HEK293 (cell line): Measurements from ENCODE around the gene HOXA10.

ENCODE experiments used
- MYNN ChIP-seq: fragments of 450-650 bp; formaldehyde crosslinking; IDR thresholded peaks from 2 replicates; pipeline ENCODE4 v1.5.1; 2016; ENCODE audit warnings: missing biosample characterization, missing genetic modification characterization, borderline replicate concordance
- OSR2 ChIP-seq: fragments of 450-650 bp; formaldehyde crosslinking; IDR thresholded peaks from 2 replicates; pipeline ENCODE4 v1.5.1; 2016; ENCODE audit warnings: missing biosample characterization, missing genetic modification characterization
- OVOL3 ChIP-seq: fragments of 450-650 bp; formaldehyde crosslinking; IDR thresholded peaks from 2 replicates; pipeline ENCODE4 v1.5.1; 2016; ENCODE audit warnings: missing biosample characterization, missing genetic modification characterization
- SP2 ChIP-seq: fragments of 450-650 bp; formaldehyde crosslinking; IDR thresholded peaks from 2 replicates; pipeline ENCODE4 v1.5.1; 2016; ENCODE audit warnings: missing biosample characterization, missing genetic modification characterization
- ZBTB11 ChIP-seq: fragments of 450-650 bp; formaldehyde crosslinking; conservative IDR thresholded peaks from 2 replicates; pipeline ENCODE4 v1.5.1; 2016; ENCODE audit warnings: low read depth, missing biosample characterization, missing genetic modification characterization
- ZBTB17 ChIP-seq: fragments of 450-650 bp; formaldehyde crosslinking; IDR thresholded peaks from 2 replicates; pipeline ENCODE4 v1.5.1; 2016; ENCODE audit warnings: missing biosample characterization, missing genetic modification characterization
- ZFP41 ChIP-seq: fragments of 450-650 bp; formaldehyde crosslinking; IDR thresholded peaks from 2 replicates; pipeline ENCODE4 v1.5.1; 2016; ENCODE audit warnings: missing biosample characterization, missing genetic modification characterization, borderline replicate concordance
- ZFP69B ChIP-seq: fragments of 450-650 bp; formaldehyde crosslinking; IDR thresholded peaks from 2 replicates; pipeline ENCODE4 v1.5.1; 2016; ENCODE audit warnings: missing biosample characterization, missing genetic modification characterization
- ZNF112 ChIP-seq: fragments of 450-650 bp; formaldehyde crosslinking; IDR thresholded peaks from 2 replicates; pipeline ENCODE4 v1.5.0; 2017; ENCODE audit warnings: missing biosample characterization, missing genetic modification characterization
- ZNF132 ChIP-seq: fragments of 450-650 bp; formaldehyde crosslinking; IDR thresholded peaks from 2 replicates; pipeline ENCODE4 v1.5.1; 2017; ENCODE audit warnings: missing biosample characterization, missing genetic modification characterization, borderline replicate concordance
- ZNF133 ChIP-seq: fragments of 450-650 bp; formaldehyde crosslinking; IDR thresholded peaks from 2 replicates; pipeline ENCODE4 v1.5.1; 2016; ENCODE audit warnings: missing biosample characterization, missing genetic modification characterization
- ZNF140 ChIP-seq: fragments of 450-650 bp; formaldehyde crosslinking; IDR thresholded peaks from 2 replicates; pipeline ENCODE4 v1.5.1; 2016; ENCODE audit warnings: missing biosample characterization, missing genetic modification characterization
- ZNF184 ChIP-seq: fragments of 450-650 bp; IDR thresholded peaks from 2 replicates; pipeline ENCODE4 v1.5.1; 2018; ENCODE audit warnings: missing biosample characterization, mild to moderate bottlenecking, missing genetic modification characterization
- ZNF202 ChIP-seq: fragments of 450-650 bp; formaldehyde crosslinking; IDR thresholded peaks from 2 replicates; pipeline ENCODE4 v1.5.1; 2016; ENCODE audit warnings: missing biosample characterization, missing genetic modification characterization, borderline replicate concordance
- ZNF416 ChIP-seq: fragments of 450-650 bp; formaldehyde crosslinking; IDR thresholded peaks from 2 replicates; pipeline ENCODE4 v1.5.1; 2016; ENCODE audit warnings: missing biosample characterization, missing genetic modification characterization
- ZNF521 ChIP-seq: fragments of 450-650 bp; formaldehyde crosslinking; IDR thresholded peaks from 2 replicates; pipeline ENCODE4 v1.5.1; 2017; ENCODE audit warnings: missing biosample characterization, mild to moderate bottlenecking, missing genetic modification characterization
- ZNF529 ChIP-seq: fragments of 450-650 bp; formaldehyde crosslinking; IDR thresholded peaks from 2 replicates; pipeline ENCODE4 v1.5.1; 2017; ENCODE audit warnings: missing genetic modification characterization, missing biosample characterization; ENCODE audit not compliant: insufficient replicate concordance
- ZNF585B ChIP-seq: fragments of 450-650 bp; formaldehyde crosslinking; IDR thresholded peaks from 2 replicates; pipeline ENCODE4 v1.5.1; 2016; ENCODE audit warnings: missing biosample characterization, missing genetic modification characterization
- ZNF623 ChIP-seq: fragments of 450-650 bp; formaldehyde crosslinking; IDR thresholded peaks from 2 replicates; pipeline ENCODE4 v1.5.1; 2016; ENCODE audit warnings: missing biosample characterization, missing genetic modification characterization
- ZNF768 ChIP-seq: fragments of 450-650 bp; formaldehyde crosslinking; IDR thresholded peaks from 2 replicates; pipeline ENCODE4 v1.5.1; 2018; ENCODE audit warnings: missing biosample characterization, mild to moderate bottlenecking, missing genetic modification characterization
- ZNF777 ChIP-seq: fragments of 450-650 bp; formaldehyde crosslinking; IDR thresholded peaks from 2 replicates; pipeline ENCODE4 v1.5.1; 2017; ENCODE audit warnings: missing biosample characterization, missing genetic modification characterization, borderline replicate concordance
- ZNF785 ChIP-seq: fragments of 450-650 bp; formaldehyde crosslinking; IDR thresholded peaks from 2 replicates; pipeline ENCODE4 v1.5.1; 2016; ENCODE audit warnings: missing biosample characterization, missing genetic modification characterization
- ZSCAN30 ChIP-seq: fragments of 450-650 bp; IDR thresholded peaks from 2 replicates; pipeline ENCODE4 v1.5.1; 2018; ENCODE audit warnings: missing biosample characterization, mild to moderate bottlenecking, missing genetic modification characterization, moderate library complexity
- TF ChIP-seq, protein P1 (sequence below): fragments of 450-650 bp; formaldehyde crosslinking; IDR thresholded peaks from 2 replicates; pipeline ENCODE4 v1.5.1; 2016; ENCODE audit warnings: missing biosample characterization, missing genetic modification characterization
- TF ChIP-seq, protein P2 (sequence below): fragments of 450-650 bp; formaldehyde crosslinking; IDR thresholded peaks from 2 replicates; pipeline ENCODE4 v1.5.1; 2017; ENCODE audit warnings: missing biosample characterization, missing genetic modification characterization
- TF ChIP-seq, protein P3 (sequence below): fragments of 450-650 bp; formaldehyde crosslinking; IDR thresholded peaks from 2 replicates; pipeline ENCODE4 v1.5.1; 2016; ENCODE audit warnings: missing biosample characterization, missing genetic modification characterization
- TF ChIP-seq, protein P4 (sequence below): fragments of 450-650 bp; formaldehyde crosslinking; IDR thresholded peaks from 2 replicates; pipeline ENCODE4 v1.5.1; 2017; ENCODE audit warnings: missing biosample characterization, missing genetic modification characterization
- TF ChIP-seq, protein P5 (sequence below): fragments of 450-650 bp; formaldehyde crosslinking; IDR thresholded peaks from 2 replicates; pipeline ENCODE4 v1.5.1; 2016; ENCODE audit warnings: missing biosample characterization, missing genetic modification characterization

Gene HOXA10

GRCh38 chr7:27145914-27146412, 28.2 kb downstream of the HOXA10 start (continued):
- TF ChIP-seq ZBTB11 (tag by site-specific recombination) (no peak), ZSCAN30 (tag by site-specific recombination) (no peak), ZNF184 (tag by site-specific recombination) (no peak), SP2 (tag by site-specific recombination) (peak; percentile 39), OSR2 (tag by site-specific recombination) (peak; percentile 22; the same call in 1 of the 2 replicates), ZNF202 (no peak), ZNF623 (no peak), ZBTB17 (tag by site-specific recombination) (peak; percentile 0; the same call in 1 of the 2 replicates), ZNF768 (tag by site-specific recombination) (no peak), ZNF529 (no peak), ZNF132 (tag by site-specific recombination) (no peak), ZFP69B (tag by site-specific recombination) (peak; percentile 32; the same call in 1 of the 2 replicates), ZNF416 (tag by site-specific recombination) (no peak), ZNF585B (tag by site-specific recombination) (no peak), MYNN (no peak), ZNF112 (tag by site-specific recombination) (no peak), ZNF785 (no peak), ZFP41 (tag by site-specific recombination) (no peak), ZNF133 (tag by site-specific recombination) (no peak), ZNF140 (tag by site-specific recombination) (no peak), OVOL3 (tag by site-specific recombination) (no peak), ZNF777 (tag by site-specific recombination) (no peak), ZNF521 (tag by site-specific recombination) (no peak)
- TF ChIP-seq, protein P1, sequence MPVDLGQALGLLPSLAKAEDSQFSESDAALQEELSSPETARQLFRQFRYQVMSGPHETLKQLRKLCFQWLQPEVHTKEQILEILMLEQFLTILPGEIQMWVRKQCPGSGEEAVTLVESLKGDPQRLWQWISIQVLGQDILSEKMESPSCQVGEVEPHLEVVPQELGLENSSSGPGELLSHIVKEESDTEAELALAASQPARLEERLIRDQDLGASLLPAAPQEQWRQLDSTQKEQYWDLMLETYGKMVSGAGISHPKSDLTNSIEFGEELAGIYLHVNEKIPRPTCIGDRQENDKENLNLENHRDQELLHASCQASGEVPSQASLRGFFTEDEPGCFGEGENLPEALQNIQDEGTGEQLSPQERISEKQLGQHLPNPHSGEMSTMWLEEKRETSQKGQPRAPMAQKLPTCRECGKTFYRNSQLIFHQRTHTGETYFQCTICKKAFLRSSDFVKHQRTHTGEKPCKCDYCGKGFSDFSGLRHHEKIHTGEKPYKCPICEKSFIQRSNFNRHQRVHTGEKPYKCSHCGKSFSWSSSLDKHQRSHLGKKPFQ (tag by site-specific recombination), result 0 out of 2 replicates have a peak, but pooled peaks have one; percentile 27
- TF ChIP-seq, protein P2, sequence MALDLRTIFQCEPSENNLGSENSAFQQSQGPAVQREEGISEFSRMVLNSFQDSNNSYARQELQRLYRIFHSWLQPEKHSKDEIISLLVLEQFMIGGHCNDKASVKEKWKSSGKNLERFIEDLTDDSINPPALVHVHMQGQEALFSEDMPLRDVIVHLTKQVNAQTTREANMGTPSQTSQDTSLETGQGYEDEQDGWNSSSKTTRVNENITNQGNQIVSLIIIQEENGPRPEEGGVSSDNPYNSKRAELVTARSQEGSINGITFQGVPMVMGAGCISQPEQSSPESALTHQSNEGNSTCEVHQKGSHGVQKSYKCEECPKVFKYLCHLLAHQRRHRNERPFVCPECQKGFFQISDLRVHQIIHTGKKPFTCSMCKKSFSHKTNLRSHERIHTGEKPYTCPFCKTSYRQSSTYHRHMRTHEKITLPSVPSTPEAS, result peak; percentile 89
- TF ChIP-seq, protein P3, sequence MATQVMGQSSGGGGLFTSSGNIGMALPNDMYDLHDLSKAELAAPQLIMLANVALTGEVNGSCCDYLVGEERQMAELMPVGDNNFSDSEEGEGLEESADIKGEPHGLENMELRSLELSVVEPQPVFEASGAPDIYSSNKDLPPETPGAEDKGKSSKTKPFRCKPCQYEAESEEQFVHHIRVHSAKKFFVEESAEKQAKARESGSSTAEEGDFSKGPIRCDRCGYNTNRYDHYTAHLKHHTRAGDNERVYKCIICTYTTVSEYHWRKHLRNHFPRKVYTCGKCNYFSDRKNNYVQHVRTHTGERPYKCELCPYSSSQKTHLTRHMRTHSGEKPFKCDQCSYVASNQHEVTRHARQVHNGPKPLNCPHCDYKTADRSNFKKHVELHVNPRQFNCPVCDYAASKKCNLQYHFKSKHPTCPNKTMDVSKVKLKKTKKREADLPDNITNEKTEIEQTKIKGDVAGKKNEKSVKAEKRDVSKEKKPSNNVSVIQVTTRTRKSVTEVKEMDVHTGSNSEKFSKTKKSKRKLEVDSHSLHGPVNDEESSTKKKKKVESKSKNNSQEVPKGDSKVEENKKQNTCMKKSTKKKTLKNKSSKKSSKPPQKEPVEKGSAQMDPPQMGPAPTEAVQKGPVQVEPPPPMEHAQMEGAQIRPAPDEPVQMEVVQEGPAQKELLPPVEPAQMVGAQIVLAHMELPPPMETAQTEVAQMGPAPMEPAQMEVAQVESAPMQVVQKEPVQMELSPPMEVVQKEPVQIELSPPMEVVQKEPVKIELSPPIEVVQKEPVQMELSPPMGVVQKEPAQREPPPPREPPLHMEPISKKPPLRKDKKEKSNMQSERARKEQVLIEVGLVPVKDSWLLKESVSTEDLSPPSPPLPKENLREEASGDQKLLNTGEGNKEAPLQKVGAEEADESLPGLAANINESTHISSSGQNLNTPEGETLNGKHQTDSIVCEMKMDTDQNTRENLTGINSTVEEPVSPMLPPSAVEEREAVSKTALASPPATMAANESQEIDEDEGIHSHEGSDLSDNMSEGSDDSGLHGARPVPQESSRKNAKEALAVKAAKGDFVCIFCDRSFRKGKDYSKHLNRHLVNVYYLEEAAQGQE, result no peak
- TF ChIP-seq, protein P4, sequence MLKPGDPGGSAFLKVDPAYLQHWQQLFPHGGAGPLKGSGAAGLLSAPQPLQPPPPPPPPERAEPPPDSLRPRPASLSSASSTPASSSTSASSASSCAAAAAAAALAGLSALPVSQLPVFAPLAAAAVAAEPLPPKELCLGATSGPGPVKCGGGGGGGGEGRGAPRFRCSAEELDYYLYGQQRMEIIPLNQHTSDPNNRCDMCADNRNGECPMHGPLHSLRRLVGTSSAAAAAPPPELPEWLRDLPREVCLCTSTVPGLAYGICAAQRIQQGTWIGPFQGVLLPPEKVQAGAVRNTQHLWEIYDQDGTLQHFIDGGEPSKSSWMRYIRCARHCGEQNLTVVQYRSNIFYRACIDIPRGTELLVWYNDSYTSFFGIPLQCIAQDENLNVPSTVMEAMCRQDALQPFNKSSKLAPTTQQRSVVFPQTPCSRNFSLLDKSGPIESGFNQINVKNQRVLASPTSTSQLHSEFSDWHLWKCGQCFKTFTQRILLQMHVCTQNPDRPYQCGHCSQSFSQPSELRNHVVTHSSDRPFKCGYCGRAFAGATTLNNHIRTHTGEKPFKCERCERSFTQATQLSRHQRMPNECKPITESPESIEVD (tag by site-specific recombination), result 0 out of 2 replicates have a peak, but pooled peaks have one; percentile 12
- TF ChIP-seq, protein P5, sequence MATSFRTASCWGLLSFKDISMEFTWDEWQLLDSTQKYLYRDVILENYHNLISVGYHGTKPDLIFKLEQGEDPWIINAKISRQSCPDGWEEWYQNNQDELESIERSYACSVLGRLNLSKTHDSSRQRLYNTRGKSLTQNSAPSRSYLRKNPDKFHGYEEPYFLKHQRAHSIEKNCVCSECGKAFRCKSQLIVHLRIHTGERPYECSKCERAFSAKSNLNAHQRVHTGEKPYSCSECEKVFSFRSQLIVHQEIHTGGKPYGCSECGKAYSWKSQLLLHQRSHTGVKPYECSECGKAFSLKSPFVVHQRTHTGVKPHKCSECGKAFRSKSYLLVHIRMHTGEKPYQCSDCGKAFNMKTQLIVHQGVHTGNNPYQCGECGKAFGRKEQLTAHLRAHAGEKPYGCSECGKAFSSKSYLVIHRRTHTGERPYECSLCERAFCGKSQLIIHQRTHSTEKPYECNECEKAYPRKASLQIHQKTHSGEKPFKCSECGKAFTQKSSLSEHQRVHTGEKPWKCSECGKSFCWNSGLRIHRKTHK, result no peak
